Stimulated activated naive CD4-positive, alpha-beta T cell (primary cell): ENCODE measurements around the gene CEP170B.
A peak's percentile ranks its signal among the peaks of the same experiment; 100 is the strongest.
"Not testable (repeated sequence)": the region's sequence is repeated elsewhere in the genome, so short reads cannot be mapped to it uniquely, and the experiment has no call there.

ENCODE experiments used
- DNase-seq, 6 experiments: peaks; one replicate each; lab custom pipeline; 2025; lab: John Stamatoyannopoulos, UW

Gene CEP170B

DNA sequence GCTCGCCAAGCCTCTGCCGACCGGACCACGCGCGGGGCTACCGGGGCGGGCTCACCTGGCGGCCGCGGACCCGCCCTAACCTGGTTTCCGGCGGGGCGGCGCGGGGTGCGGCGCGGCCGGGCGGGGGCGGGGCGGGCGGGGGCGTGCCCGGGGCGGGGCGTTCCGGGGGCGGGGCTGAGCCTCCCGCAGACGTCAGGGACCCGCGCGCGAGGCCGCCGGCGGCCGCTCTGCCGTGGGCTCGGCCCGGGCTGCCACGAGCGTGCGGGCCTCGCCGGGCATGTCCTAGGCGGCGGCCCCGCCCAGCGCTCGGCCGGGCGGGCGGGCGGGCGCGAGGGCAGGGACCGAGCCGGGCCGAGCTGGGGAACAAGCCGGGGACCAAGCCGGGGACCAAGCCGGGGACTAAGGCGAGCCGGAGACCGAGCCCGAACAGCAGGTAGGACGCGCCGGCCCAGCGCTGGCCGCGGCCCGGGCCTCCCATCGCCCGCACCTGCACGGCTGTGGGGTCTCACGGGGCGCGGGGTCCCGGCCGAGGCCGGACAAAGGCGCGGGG, at the start of gene CEP170B:
TSS of gene CEP170B (plus strand) at position 188 of the 550 bp plus-strand sequence. CDS start 3,183 bp downstream, outside the sequence.
- DNase-seq = peak in 5 of 6 experiments; percentile 12 to 46 (median 43)

DNA sequence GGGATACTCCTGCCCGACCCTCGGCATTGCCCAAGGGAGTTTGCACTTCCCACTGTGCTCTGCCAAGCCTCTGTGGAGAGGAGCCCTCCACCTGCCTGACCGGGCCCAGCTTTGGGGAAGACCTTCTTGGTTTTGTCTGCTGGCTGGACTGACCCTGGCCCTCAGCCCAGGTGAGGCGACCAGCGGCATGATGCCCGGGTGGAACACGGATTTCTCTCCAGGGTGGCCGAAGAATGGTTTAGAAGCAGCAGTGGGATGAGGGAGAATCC, 48.5 kb upstream of the CEP170B start:
- DNase-seq = no peak

DNA sequence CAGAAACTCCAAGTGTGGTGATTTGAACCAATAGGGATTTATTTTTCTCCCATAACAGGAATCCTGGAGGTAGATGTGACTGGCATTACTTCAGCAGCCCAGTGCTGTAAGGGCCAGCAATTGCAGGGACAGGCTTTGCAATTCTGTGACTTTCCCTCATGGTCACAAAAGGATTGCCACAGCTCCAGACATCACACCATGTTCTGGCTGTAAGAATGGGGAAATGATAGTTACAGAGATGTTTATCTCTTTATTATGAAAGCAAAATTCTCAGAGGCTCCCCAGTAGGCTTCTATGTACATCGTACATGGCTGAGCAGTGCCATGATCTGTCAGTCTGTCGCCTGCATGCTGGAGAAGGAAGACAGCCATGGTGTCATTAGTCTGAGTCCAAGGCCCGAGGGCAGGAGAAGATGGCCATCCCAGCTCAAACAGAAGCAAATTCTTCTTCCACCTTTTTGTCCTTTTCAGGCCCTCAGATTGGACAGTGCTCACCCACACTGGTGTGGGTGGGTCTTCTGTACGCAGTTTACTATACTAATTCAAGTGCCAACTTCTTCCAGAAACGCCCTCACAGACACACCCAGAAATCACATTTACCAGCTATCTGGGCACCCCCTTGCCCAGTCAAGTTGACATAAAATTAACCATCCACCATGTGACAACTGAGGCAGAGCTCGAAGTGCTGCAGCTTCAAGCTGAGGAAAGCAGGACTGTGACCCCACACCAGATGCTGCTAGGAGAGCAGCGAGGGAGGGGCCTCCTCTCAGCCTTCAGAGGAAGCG, 46.9 kb upstream of the CEP170B start:
- no peak for DNase-seq

DNA sequence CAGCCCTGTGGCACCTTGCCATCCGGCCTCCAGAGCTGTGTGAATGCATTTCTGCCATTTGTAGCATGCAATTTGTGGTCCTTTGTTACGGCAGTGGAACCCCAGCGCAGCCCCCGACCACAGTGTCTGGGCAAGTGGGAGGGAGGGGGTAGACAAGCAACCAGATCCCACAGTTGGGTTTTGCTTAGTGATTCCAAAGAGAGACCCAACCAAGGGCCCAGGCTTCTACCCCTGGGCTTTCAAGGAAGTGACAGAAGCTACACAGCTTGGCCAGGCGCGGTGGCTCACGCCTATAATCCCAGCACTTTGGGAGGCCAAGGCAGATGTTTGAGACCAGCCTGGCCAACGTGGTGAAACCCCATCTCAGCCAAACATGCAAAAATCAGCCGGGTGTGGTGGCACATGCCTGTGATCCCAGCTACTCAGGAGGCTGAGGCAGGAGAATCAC, 46.3 kb upstream of the CEP170B start:
- no peak for DNase-seq

DNA sequence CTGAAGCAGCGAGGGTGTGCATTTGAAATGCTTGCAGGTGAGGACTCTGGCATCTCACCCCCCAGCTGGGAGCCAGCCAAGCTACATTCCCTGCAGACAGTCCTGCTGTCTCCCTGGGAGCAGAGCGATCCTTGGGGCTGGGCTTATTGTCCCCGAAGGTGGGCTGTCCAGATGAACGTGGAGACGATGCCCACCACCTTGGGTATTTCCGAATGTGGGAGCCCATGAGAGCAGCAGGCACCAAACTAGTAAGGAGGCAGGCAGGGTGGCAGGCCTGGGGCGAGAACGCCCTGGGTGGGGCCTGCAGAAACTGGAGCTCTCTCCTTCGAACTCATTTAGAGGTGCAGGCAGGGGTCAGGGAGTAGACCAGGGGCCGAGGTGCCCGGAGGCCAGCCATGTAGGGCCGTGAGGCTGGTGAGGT, 45.7 kb upstream of the CEP170B start:
- DNase-seq = no peak

DNA sequence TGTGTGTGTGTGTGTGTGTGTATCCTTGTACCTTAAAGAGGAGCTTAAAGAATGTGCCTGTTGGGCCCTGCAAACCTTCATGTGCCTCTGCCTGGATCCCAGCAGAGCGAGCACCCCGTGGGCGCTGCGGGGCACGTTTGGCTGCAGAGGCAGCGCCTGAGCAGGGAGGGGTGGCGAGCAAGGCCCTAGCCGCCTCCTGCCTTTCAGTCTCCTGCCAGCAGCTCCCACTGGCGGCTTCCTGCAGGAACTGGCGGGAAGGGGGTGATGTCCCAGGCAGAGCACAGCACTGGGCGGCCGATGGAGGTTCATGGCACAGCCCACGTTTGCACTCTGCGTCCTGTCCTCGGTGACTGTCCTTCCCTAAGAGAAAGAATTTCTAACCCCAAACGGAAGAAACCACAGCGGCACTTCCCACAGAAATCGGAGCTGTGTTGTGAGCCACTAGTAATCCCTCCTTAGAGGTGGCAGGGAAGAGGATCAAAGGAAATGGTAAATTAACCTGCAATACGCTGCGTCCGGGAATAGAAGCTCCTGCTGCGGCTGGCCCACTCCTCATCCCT, 44.3 kb upstream of the CEP170B start:
- no peak for DNase-seq

DNA sequence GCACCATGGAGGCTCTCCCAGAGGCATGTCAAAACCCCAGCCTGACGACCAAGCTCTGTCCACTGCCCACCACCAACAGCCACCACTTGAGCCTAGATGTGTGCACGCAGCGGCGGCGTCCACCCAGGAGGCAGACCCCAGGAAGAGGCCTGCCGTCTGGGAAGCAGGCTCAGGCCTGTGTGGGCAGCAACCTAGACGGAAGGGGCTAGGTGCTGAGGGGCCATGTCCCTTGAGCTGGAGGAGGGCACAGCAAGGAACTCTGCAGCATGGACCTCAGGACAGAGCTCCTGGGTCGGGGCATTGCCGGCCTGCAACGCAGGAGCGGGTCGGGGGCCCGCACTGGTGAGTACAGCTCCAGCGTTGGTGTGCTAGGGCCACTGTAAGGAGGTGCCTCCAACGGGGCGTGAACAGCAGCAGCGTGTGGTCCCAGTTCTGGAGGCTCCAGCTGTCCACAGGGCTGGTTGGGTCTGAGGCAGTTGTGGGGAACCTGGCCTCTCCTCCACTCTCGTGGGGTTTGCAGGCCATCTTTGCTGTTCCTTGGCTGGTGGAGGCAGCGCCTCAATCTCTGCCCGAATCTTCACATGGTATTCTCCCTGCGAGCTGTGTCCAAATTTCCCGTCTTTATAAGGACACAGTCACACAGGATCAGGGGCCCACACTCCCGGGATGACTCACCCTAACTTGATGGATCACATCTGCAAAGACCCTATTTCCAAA, 43.7 kb upstream of the CEP170B start:
- DNase-seq = no peak

DNA sequence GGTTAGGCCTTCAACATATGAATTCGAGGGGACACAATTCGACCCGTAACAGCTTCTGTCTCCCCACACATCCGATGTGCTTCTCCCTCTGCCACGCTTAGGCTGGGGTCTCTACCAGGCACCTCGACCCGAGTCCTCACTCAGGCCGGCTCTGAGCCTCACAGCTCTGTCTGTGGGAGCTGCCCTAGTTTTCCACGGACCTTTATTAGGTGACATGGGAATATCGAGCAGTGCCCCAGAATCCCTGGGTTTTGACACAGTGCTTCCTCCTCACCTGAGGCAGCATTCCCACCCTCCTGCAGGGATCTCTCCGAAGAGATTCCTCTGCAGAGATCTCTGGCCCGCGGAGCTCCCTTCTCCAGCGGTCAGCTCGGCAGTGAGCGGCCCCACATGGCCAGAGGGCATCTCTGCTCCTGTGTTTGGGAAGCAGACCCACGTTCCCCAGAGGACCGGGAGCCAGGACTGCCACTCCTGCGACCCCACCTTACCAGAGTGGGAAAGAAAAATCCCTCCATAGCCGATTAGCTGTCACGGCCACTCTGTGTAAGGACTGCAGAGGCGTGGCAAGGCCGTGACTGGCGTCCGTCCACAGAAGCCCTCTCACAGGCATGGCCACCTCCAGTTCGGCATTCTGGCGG, 43.0 kb upstream of the CEP170B start:
- DNase-seq = no peak

DNA sequence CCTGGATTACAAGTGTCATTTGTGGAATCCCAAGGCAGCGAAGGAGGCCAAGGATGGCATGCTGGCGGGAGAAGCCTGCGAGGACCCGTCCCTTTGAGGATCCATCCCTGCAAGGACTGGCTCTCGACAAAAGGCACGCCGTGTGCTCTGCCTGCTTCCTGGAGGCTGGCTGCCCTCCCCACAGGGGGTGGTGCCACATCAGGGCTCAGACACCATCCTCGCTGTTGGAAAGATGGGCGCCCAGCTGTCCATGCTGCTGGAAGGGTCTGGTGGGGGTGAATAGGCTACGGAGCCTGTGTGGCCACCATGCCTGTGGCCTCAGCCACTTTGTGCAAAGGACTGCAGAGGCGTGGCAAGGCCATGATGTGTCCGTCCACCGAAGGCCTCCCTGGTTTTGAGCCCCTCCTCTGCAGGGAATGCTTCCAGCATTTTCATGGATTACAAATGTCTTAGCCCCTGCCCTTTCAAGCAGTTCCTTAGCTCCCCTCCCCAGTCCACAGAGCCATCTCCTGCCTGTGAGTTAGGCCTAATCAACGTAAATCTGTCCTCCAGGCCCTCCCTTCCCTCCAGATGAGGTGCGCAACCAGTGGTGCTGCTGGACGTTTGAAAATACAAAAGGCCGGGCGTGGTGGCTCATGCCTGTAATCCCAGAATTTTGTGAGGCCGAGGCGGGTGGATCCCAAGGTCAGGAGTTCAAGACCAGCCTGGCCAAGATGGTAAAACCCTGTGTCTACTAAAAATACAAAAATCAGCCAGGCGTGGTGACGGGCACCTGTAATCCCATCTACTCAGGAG, 42.0 kb upstream of the CEP170B start:
- DNase-seq = no peak

DNA sequence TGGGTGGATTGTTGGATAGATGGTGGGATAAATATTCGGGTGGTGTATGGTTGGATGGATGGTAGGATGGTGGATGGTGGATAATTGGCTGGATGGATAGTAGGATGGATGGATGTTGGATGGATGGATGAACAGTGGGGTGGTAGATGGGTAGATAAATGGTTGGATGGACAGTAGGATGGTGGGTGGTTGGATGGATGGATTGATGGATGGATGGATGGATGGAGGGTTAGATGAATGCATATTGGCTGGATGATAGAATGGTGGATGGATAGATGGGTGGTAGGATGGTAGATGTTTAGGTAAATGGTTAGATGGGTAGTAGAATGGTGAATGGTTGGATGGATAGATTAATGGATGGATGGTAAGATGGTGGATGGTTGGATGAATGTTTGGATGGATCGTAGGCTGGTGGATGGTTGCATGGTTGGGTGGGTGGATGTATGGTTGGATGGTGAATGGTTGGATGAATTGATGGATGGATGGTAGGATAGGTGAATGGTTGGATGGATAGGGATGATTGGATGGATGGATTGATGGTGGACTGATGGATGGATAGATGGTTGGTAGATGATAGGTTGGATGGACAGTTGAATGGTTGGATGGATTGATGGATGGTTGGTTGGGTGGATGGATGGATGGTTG, 40.6 kb upstream of the CEP170B start:
- no peak for DNase-seq

DNA sequence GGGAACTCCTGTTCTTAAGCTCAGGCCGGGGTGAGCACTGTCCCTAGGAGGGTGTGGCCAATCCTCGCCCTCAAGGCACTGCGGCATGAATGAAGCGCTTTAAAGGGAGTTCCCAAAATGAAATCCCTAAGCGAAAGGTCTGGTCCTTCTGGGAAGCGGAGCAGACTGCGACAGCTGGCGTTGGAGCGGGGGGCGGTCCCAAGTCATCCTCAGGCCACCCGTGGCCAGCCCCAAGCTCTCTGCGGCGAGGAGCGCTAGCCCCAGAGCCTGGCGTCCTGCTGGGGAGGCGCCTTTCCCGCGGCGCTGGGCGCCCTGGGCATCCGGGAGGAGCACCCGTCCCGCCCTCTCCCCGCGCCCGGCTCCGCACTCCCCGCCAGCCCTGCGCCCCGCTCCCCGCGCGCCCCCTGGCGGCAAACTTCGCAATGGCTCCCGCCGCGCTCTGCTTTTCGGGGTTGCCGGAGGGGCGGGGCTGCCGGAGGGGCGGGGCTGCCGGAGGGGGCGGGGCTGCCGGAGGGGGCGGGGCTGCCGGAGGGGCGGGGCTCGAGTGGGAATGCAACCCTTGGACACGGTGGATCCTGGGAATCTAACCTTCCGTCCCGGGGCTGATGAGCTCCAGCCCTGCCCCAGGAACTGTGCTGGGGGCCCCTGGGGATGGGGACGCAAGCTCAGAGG, 38.7 kb upstream of the CEP170B start:
- peak; percentile 80 to 95 (median 94) for DNase-seq

DNA sequence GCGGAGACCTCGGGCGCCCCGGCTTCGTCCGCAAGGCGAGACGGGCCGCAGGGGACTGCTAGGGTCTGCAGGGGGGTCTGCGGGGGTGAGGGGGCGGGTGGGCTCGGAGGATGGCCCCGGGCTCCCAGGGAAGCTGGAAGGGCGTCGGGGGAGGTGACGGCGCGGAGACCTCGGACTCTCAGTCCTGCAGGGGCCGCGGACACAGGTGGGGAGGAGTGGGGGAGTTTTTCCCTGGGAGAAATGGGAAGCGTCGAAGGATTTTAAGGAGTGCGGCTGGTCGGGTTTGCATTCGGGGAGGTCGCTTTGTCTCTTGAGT, 38.2 kb upstream of the CEP170B start:
- peak in 1 of 6 experiments; percentile 42 for DNase-seq

DNA sequence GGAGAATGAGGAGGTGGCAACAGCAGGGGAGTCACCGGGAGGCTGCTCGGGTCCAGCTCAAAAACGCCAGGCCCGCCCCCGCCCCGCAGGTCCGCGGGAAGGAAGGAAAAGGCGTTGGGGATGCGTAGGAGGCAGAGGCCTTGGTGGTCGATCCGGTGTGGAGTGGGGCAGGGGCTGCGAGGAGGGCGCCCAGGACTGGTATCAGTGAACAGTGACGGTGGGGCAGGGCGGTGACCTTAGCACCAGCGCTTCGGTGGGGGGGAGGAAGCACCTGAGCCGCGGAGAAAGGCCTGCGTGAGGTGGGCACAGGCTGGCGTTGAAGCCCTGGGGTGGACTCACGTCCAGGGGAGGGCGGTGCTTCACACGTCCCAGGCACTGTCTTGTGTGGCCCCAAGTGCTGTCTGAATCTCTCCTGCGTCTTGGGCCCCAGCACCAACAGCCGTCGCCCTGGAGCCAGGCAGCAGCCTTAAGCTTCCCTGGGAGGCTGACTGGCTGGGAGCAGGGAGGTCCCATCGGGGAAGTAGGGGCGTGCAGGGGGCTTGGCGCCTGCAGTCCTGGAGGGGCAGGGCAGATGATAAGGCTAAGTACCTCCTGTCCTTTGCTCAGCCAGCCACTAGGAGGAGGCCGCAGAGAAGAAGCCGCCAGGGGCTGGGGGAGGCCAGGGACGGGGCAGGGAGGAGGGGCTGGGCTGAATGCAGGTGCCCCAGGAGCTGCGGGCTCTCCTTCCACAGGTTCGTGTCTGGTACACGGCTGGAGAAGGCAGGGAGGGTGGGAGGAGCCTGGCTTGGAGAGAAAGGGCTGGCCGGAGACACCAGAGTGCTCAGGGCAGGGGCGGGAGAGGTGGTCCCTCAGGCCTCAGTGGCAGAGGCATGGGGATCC, 37.7 kb upstream of the CEP170B start:
- DNase-seq = peak in 5 of 6 experiments; percentile 38 to 58 (median 54)

DNA sequence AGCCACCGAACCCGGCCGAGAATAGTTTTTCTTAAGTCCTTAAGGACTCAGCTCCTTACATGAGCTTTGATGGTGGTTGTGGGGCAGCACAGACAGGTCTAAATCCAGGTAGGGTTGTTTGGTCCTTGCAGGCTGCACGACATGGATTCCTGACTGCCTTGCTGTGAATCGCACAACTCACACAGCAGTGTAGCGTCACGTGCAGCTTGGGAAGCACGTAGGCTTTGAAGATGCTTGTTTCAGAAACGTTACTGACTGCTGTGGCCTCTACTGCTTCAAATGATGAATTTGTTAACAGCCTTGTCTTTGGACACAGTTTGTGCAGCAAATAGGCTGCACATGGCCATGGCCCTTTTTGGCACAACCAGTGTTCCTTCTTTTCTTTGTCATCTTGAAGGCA, 34.3 kb upstream of the CEP170B start:
- no peak for DNase-seq

DNA sequence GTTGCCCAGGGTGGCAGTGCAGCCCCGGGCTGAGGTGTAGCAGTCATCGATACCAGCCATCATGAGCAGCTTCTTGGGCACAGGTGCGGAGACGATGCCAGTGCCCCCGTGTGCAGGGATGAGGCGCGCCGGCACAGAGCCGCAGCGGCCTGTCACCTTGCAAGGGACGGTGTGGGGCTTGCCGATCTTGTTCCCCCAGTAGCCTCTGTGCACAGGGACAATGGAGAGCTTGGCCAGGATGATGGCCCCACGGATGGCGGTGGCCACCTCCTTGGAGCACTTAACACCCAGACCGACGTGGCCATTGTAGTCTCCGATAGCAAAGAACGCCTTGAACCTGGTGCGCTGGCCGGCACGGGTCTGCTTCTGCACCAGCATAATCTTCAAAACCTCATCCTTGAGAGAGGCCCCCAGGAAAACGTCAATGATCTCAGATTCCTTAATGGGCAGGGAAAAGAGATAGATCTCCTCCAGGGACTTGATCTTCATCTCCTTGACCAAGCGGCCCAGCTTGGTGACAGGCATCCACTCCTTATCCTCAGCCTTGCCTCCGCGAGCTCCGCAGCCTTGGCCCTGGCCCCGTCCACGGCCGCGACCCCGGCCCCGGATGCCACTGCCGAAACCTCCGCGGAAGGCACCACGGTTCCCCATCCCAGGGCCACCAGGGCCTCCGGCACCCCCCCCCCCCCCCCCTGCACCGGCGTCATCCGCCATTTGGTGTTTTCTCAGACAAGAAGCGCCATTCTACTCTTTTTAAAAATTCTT, 28.7 kb upstream of the CEP170B start:
- not testable (repeated sequence) for DNase-seq

DNA sequence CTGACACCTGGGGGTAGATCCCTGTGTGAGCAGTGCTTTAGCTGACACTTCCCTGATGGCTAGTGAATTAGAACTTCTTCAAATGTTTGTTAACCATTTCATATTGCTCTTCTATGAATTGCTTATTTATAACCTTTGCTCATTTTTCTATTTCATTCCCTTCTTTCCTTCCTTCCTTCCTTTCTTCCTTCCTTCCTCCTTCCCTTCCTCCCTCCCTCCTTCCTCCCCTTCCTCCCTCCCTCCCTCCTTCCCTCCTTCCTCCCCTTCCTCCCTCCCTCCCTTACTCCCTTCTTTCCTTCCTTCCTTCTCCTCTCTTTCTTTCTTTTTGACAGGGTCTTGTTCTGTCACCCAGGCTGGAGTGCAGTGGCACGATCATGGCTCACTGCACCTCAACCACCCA, 23.3 kb upstream of the CEP170B start:
- DNase-seq = no peak

DNA sequence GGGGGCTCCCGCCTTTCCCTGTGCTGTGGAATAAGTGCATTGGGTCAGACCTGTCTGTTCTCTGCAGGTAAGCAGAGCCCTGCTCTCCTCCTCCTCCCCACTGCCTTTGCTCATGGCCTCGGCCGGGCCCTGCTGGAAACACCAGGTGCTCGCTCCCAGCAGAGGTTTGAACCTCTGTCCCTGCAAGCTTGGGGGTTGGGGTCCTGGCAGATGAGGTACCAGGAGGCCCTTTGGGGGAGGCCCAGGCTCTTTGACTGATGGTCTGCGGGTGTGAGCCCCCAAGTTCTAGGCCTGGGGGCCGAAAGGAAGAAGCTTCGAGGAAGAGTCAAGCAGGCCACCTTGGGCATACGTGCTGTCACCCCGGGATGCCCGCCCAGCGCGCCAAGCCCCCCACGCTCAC, 22.1 kb upstream of the CEP170B start:
- DNase-seq = no peak

DNA sequence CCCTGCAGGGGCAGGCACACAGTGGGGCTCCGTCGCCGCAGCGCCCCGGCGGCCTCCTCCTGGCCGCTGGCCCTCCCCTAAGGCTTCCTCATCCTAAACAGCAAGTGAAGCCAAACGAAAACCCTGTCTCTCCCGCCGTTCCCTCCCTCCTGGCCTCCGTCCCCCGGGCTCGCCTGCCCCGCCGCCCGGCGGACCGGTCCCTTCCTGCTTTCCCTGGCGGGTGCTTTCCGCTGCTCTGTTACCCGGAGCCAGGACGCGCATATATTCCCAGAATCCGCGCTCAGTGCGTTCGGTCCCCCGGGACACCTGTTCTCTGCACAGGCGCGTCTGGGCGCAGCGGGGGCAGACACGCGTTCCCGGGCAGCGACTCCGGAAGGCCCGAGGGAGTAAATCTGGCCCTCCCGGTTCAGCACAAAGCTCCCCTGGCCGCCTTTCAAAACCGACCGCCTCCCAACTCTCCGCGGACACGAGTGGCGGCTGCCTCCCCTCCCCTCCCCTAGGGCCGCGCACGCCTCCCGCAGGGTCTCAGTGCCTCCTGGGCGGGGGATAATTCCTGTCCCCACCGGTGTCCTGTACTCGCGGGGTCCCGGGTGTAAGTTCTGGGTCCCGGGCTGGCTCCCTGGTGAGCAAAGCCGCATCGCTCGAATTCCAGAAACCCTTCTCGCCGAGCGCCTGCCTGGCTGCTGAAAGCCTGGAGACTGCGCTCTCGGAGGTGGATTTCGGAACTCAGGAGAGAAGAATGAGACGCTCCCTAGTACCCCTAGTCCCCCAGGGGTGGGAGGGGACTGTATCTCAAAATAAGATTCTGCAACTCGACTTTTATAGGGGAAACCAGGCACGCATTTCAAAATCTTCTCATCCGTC, 21.4 kb upstream of the CEP170B start:
- DNase-seq = no peak
